Measurements from ENCODE around the gene NCAPH2.
A peak's percentile ranks its signal among the peaks of the same experiment; 100 is the strongest.
"Not testable (repeated sequence)": the region's sequence is repeated elsewhere in the genome, so short reads cannot be mapped to it uniquely, and the experiment has no call there.

Gene NCAPH2

GRCh38 chr22:50531546-50531961 lies 23.5 kb downstream of the NCAPH2 start:
- Histone ChIP-seq H4K20me1 (ENCODE audit: control insufficient read depth, insufficient read depth, low read depth, low read length) (no peaks in the 10 kb centered on the region), H3F3A (ENCODE audit: control insufficient read depth, insufficient read depth) (peaks cover 56% of the 10 kb centered on the region), H3K4me2 (ENCODE audit: low read length) (peak overlapping the region; percentile 94), H3K4me3 (ENCODE audit: low read length) (peak overlapping the region; percentile 91), H3K79me2 (ENCODE audit: control insufficient read depth, low read length) (peaks cover 21% of the 10 kb centered on the region), H3K4me1 (ENCODE audit: control insufficient read depth, low read length) (peaks cover 67% of the 10 kb centered on the region), H3K36me3 (ENCODE audit: control insufficient read depth, low read length) (peaks cover 2% of the 10 kb centered on the region; the same call in 1 of the 2 replicates), H3K9me2 (replicated peaks; ENCODE audit: control insufficient read depth, low read length) (no peaks in the 10 kb centered on the region), H3K27ac (ENCODE audit: low read depth, low read length) (peak overlapping the region; percentile 97), H3K27me3 (ENCODE audit: control insufficient read depth, low read length) (no peaks in the 10 kb centered on the region), H3K9me3 (ENCODE audit: control insufficient read depth, insufficient read depth, low read length) (no peaks in the 10 kb centered on the region)
- TF ChIP-seq EZH2phosphoT487 (IDR thresholded peaks at IDR 0.05; ENCODE audit: borderline replicate concordance, low read length), result no peak
- no peak for TF ChIP-seq CTCF (IDR thresholded peaks at IDR 0.05; ENCODE audit: low read depth, low read length, poor library complexity, severe bottlenecking)

- no peaks in the 10 kb centered on the region for H3K9me2 ChIP-seq (replicated peaks; ENCODE audit: control insufficient read depth, low read length)
- H4K20me1 ChIP-seq (ENCODE audit: control insufficient read depth, insufficient read depth, low read depth, low read length), result no peaks in the 10 kb centered on the region
- H3K27me3 ChIP-seq (ENCODE audit: control insufficient read depth, low read length), result no peaks in the 10 kb centered on the region
- no peaks in the 10 kb centered on the region for H3K9me3 ChIP-seq (ENCODE audit: control insufficient read depth, insufficient read depth, low read length)
- peak overlapping the region; percentile 97 for H3K27ac ChIP-seq (ENCODE audit: low read depth, low read length)
- TF ChIP-seq CTCF (IDR thresholded peaks at IDR 0.05; ENCODE audit: low read depth, low read length, poor library complexity, severe bottlenecking) (no peak), EZH2phosphoT487 (IDR thresholded peaks at IDR 0.05; ENCODE audit: borderline replicate concordance, low read length) (no peak)
- peak overlapping the region; percentile 94 for H3K4me2 ChIP-seq (ENCODE audit: low read length)
- peak overlapping the region; percentile 91 for H3K4me3 ChIP-seq (ENCODE audit: low read length)
- H3K4me1 ChIP-seq (ENCODE audit: control insufficient read depth, low read length), result peaks cover 67% of the 10 kb centered on the region
- peaks cover 57% of the 10 kb centered on the region for H3F3A ChIP-seq (ENCODE audit: control insufficient read depth, insufficient read depth)
- H3K79me2 ChIP-seq (ENCODE audit: control insufficient read depth, low read length), result peaks cover 17% of the 10 kb centered on the region
- H3K36me3 ChIP-seq (ENCODE audit: control insufficient read depth, low read length), result peaks cover 2% of the 10 kb centered on the region; the same call in 1 of the 2 replicates
These were observed 24.1 kb downstream of the NCAPH2 start for GRCh38 chr22:50531962-50532674.

- Histone ChIP-seq H3F3A (ENCODE audit: control insufficient read depth, insufficient read depth) (peaks cover 47% of the 10 kb centered on the region), H3K27me3 (ENCODE audit: control insufficient read depth, low read length) (no peaks in the 10 kb centered on the region), H3K4me1 (ENCODE audit: control insufficient read depth, low read length) (peaks cover 73% of the 10 kb centered on the region), H3K4me3 (ENCODE audit: low read length) (peak overlapping the region; percentile 91), H4K20me1 (ENCODE audit: control insufficient read depth, insufficient read depth, low read depth, low read length) (no peaks in the 10 kb centered on the region), H3K79me2 (ENCODE audit: control insufficient read depth, low read length) (peaks cover 17% of the 10 kb centered on the region), H3K9me2 (replicated peaks; ENCODE audit: control insufficient read depth, low read length) (no peaks in the 10 kb centered on the region), H3K4me2 (ENCODE audit: low read length) (peak overlapping the region; percentile 94), H3K36me3 (ENCODE audit: control insufficient read depth, low read length) (peaks cover 2% of the 10 kb centered on the region; the same call in 1 of the 2 replicates), H3K27ac (ENCODE audit: low read depth, low read length) (peak overlapping the region; percentile 97), H3K9me3 (ENCODE audit: control insufficient read depth, insufficient read depth, low read length) (no peaks in the 10 kb centered on the region)
- TF ChIP-seq CTCF (IDR thresholded peaks at IDR 0.05; ENCODE audit: low read depth, low read length, poor library complexity, severe bottlenecking) (no peak), EZH2phosphoT487 (IDR thresholded peaks at IDR 0.05; ENCODE audit: borderline replicate concordance, low read length) (no peak)
These were observed 25.1 kb downstream of the NCAPH2 start for GRCh38 chr22:50532824-50533796.

GRCh38 chr22:50533856-50534711 lies 26.1 kb downstream of the NCAPH2 start:
- not testable (repeated sequence) for H3K27me3 ChIP-seq (ENCODE audit: control insufficient read depth, low read length); H4K20me1 ChIP-seq (ENCODE audit: control insufficient read depth, insufficient read depth, low read depth, low read length); H3K36me3 ChIP-seq (ENCODE audit: control insufficient read depth, low read length); H3K9me3 ChIP-seq (ENCODE audit: control insufficient read depth, insufficient read depth, low read length); H3K9me2 ChIP-seq (replicated peaks; ENCODE audit: control insufficient read depth, low read length)
- peaks cover 42% of the 10 kb centered on the region for H3F3A ChIP-seq (ENCODE audit: control insufficient read depth, insufficient read depth)
- peak overlapping the region; percentile 69 for H3K4me3 ChIP-seq (ENCODE audit: low read length)
- H3K79me2 ChIP-seq (ENCODE audit: control insufficient read depth, low read length), result peaks cover 17% of the 10 kb centered on the region
- peaks cover 83% of the 10 kb centered on the region for H3K4me1 ChIP-seq (ENCODE audit: control insufficient read depth, low read length)
- H3K27ac ChIP-seq (ENCODE audit: low read depth, low read length), result peak overlapping the region; percentile 97
- H3K4me2 ChIP-seq (ENCODE audit: low read length), result peak overlapping the region; percentile 94
